Measurements from ENCODE around the gene EME2. TPM values are rescaled to one million over a fixed set of nuclear protein-coding genes. Genes with fewer than 3 reads are reported as not detected.

EME2 gene
- total RNA-seq, 1 experiment from 2014 or later, result 24.2 TPM

GRCh38 chr16:1762879-1763520 is 9.6 kb upstream of the EME2 start:
- Histone ChIP-seq H3K27me3 (ENCODE audit: insufficient read depth, low read depth) (no peaks in the 10 kb centered on the region), H3K4me2 (no peak overlapping the region), H3K79me2 (ENCODE audit: low read depth) (no peaks in the 10 kb centered on the region), H3K9me2 (ENCODE audit: insufficient read depth) (no peaks in the 10 kb centered on the region), H2AFZ (no peak overlapping the region), H3K4me3 (no peak overlapping the region), H4K20me1 (ENCODE audit: insufficient read depth) (no peaks in the 10 kb centered on the region), H3K27ac (no peak overlapping the region), H3K36me3 (ENCODE audit: low read depth) (no peaks in the 10 kb centered on the region), H3K4me1 (replicated peaks; ENCODE audit: insufficient read depth) (no peaks in the 10 kb centered on the region), H3F3A (ENCODE audit: insufficient read depth, low read depth) (no peaks in the 10 kb centered on the region), H3K9me3 (ENCODE audit: insufficient read depth, low read depth) (no peaks in the 10 kb centered on the region)
- intact Hi-C loops (cut with micrococcal nuclease; ENCODE audit: unreplicated experiment), result no loop called here
- DNase-seq, result no peak
- CTCF ChIA-PET, result no interaction called here
- POLR2A ChIA-PET (ENCODE audit: unreplicated experiment), result no interaction called here
- TF ChIP-seq EZH2 (IDR thresholded peaks at IDR 0.05; ENCODE audit: low read depth) (no peak), CTCF (conservative IDR thresholded peaks at IDR 0.05) (no peak)
- BruUV-seq (replicated peaks), result no TSS peak

- Histone ChIP-seq H3K9me3 (ENCODE audit: insufficient read depth, low read depth) (no peaks in the 10 kb centered on the region), H4K20me1 (ENCODE audit: insufficient read depth) (no peaks in the 10 kb centered on the region), H3F3A (ENCODE audit: insufficient read depth, low read depth) (no peaks in the 10 kb centered on the region), H3K36me3 (ENCODE audit: low read depth) (no peaks in the 10 kb centered on the region), H3K79me2 (ENCODE audit: low read depth) (no peaks in the 10 kb centered on the region), H2AFZ (no peak overlapping the region), H3K4me3 (no peak overlapping the region), H3K4me1 (replicated peaks; ENCODE audit: insufficient read depth) (no peaks in the 10 kb centered on the region), H3K27ac (no peak overlapping the region), H3K9me2 (ENCODE audit: insufficient read depth) (no peaks in the 10 kb centered on the region), H3K27me3 (ENCODE audit: insufficient read depth, low read depth) (no peaks in the 10 kb centered on the region), H3K4me2 (no peak overlapping the region)
- TF ChIP-seq CTCF (conservative IDR thresholded peaks at IDR 0.05) (no peak; the same call in 1 of the 2 replicates), EZH2 (IDR thresholded peaks at IDR 0.05; ENCODE audit: low read depth) (no peak)
- POLR2A ChIA-PET (ENCODE audit: unreplicated experiment), result no interaction called here
- intact Hi-C loops (cut with micrococcal nuclease; ENCODE audit: unreplicated experiment), result no loop called here
- no TSS peak for BruUV-seq (replicated peaks)
- CTCF ChIA-PET, result no interaction called here
- no peak for DNase-seq
These were observed 8.8 kb upstream of the EME2 start for GRCh38 chr16:1763521-1764511.

GRCh38 chr16:1764971-1765370 is 7.6 kb upstream of the EME2 start:
- Histone ChIP-seq H3F3A (ENCODE audit: insufficient read depth, low read depth) (0 out of 2 replicates have a peak, but pooled peaks cover 6% of the 10 kb centered on the region), H3K4me1 (replicated peaks; ENCODE audit: insufficient read depth) (0 out of 2 replicates have a peak, but pooled peaks cover under 1% of the 10 kb centered on the region), H3K27me3 (ENCODE audit: insufficient read depth, low read depth) (no peaks in the 10 kb centered on the region), H4K20me1 (ENCODE audit: insufficient read depth) (no peaks in the 10 kb centered on the region), H3K4me2 (no peak overlapping the region), H3K36me3 (ENCODE audit: low read depth) (no peaks in the 10 kb centered on the region), H3K9me3 (ENCODE audit: insufficient read depth, low read depth) (no peaks in the 10 kb centered on the region), H3K27ac (no peak overlapping the region), H3K79me2 (ENCODE audit: low read depth) (no peaks in the 10 kb centered on the region), H2AFZ (no peak overlapping the region), H3K4me3 (no peak overlapping the region), H3K9me2 (ENCODE audit: insufficient read depth) (no peaks in the 10 kb centered on the region)
- POLR2A ChIA-PET (ENCODE audit: unreplicated experiment), result no interaction called here
- intact Hi-C loops (cut with micrococcal nuclease; ENCODE audit: unreplicated experiment), result no loop called here
- no peak for DNase-seq
- TF ChIP-seq EZH2 (IDR thresholded peaks at IDR 0.05; ENCODE audit: low read depth) (no peak), CTCF (conservative IDR thresholded peaks at IDR 0.05) (no peak)
- no TSS peak for BruUV-seq (replicated peaks)
- CTCF ChIA-PET, result no interaction called here

Data from PC-9 (cell line).